Measurements from ENCODE around the gene LRRN4CL. TPM values are rescaled to one million over a fixed set of nuclear protein-coding genes. Genes with fewer than 3 reads are reported as not detected.
"Not testable (repeated sequence)": the region's sequence is repeated elsewhere in the genome, so short reads cannot be mapped to it uniquely, and the experiment has no call there.

The LRRN4CL gene
- total RNA-seq, 3 donors from 2014 or later, result 9.8 to 15.1 (median 13.6) TPM

- peak within 1 kb of the TSS; percentile 92 to 93 for H3K27ac ChIP-seq
- TF ChIP-seq POLR2A (IDR thresholded peaks at IDR 0.05) (peak; percentile 48), CTCF (IDR thresholded peaks at IDR 0.05) (no peak), POLR2AphosphoS5 (IDR thresholded peaks at IDR 0.05) (peak; percentile 93 to 96 (median 95))
- DNase-seq (ENCODE audit: low spot score in 2 of 2), result peak; percentile 86
- H3K4me1 ChIP-seq, result peaks cover 3 to 8% of the 10 kb centered on the region in 2 donors
- intact Hi-C loops (cut with DNase I; ENCODE audit: low total_unique reads), result loop anchor here (5.0 kb wide), 1 partner anchor 862 kb away; the partner anchor contains the start of gene FADS1
- H3K4me3 ChIP-seq, result peak within 1 kb of the TSS; percentile 85 to 98 (median 98)
- H3K36me3 ChIP-seq, result no peaks in the 10 kb centered on the region
- H3K27me3 ChIP-seq, result no peaks in the 10 kb centered on the region
- no peaks in the 10 kb centered on the region for H3K9me3 ChIP-seq
These were observed 10.3 kb downstream of the LRRN4CL start, which contains the start of gene UBXN1 for GRCh38 chr11:62678770-62679696. Gene UBXN1, minus strand, starts transcription at chr11:62679073. Its CDS starts 150 bp downstream, at chr11:62678923.

GRCh38 chr11:62678433-62678769 is 10.9 kb downstream of the LRRN4CL start:
- Histone ChIP-seq H3K27ac (peak overlapping the region; percentile 92 to 93), H3K9me3 (no peaks in the 10 kb centered on the region), H3K36me3 (no peaks in the 10 kb centered on the region), H3K4me3 (peak overlapping the region; percentile 85 to 98 (median 98)), H3K27me3 (no peaks in the 10 kb centered on the region), H3K4me1 (peaks cover 3 to 8% of the 10 kb centered on the region in 2 donors)
- intact Hi-C loops (cut with DNase I; ENCODE audit: low total_unique reads), result loop anchor here (5.0 kb wide), 1 partner anchor 861 kb away; the partner anchor contains the start of gene FADS1
- no peak for DNase-seq (ENCODE audit: low spot score in 2 of 2)
- no peak for TF ChIP-seq CTCF (IDR thresholded peaks at IDR 0.05)
- TF ChIP-seq POLR2A (IDR thresholded peaks at IDR 0.05), result no peak

- Histone ChIP-seq H3K27me3 (no peaks in the 10 kb centered on the region), H3K36me3 (no peaks in the 10 kb centered on the region), H3K9me3 (no peaks in the 10 kb centered on the region), H3K4me1 (peaks cover 3 to 11% of the 10 kb centered on the region in 2 donors), H3K4me3 (peak overlapping the region; percentile 85 to 98 (median 98)), H3K27ac (peak overlapping the region in 1 of 2 donors; percentile 7)
- no peak for DNase-seq (ENCODE audit: low spot score in 2 of 2)
- TF ChIP-seq CTCF (IDR thresholded peaks at IDR 0.05), result no peak
- intact Hi-C loops (cut with DNase I; ENCODE audit: low total_unique reads), result loop anchor here (5.0 kb wide), 1 partner anchor 860 kb away; the partner anchor contains the start of gene FADS1
These were observed 11.6 kb downstream of the LRRN4CL start for GRCh38 chr11:62677714-62678113.

GRCh38 chr11:62677156-62677555 is 12.2 kb downstream of the LRRN4CL start:
- Histone ChIP-seq H3K36me3 (no peaks in the 10 kb centered on the region), H3K4me1 (peaks cover 3 to 13% of the 10 kb centered on the region in 2 donors), H3K27ac (peak overlapping the region in 1 of 2 donors; percentile 7), H3K4me3 (no peak overlapping the region), H3K9me3 (no peaks in the 10 kb centered on the region), H3K27me3 (no peaks in the 10 kb centered on the region)
- no peak for TF ChIP-seq POLR2A (IDR thresholded peaks at IDR 0.05)
- TF ChIP-seq CTCF (IDR thresholded peaks at IDR 0.05), result no peak
- no peak for TF ChIP-seq POLR2AphosphoS5 (IDR thresholded peaks at IDR 0.05)
- intact Hi-C loops (cut with DNase I; ENCODE audit: low total_unique reads), result loop anchor here (5.0 kb wide), 1 partner anchor 860 kb away; the partner anchor contains the start of gene FADS1
- DNase-seq (ENCODE audit: low spot score in 2 of 2), result no peak

- DNase-seq (ENCODE audit: low spot score in 2 of 2), result no peak
- H3K9me3 ChIP-seq, result no peaks in the 10 kb centered on the region
- no peaks in the 10 kb centered on the region for H3K27me3 ChIP-seq
- H3K4me3 ChIP-seq, result no peak overlapping the region
- H3K4me1 ChIP-seq, result peaks cover 3 to 13% of the 10 kb centered on the region in 2 donors
- H3K36me3 ChIP-seq, result no peaks in the 10 kb centered on the region
- TF ChIP-seq POLR2AphosphoS5 (IDR thresholded peaks at IDR 0.05) (no peak), POLR2A (IDR thresholded peaks at IDR 0.05) (no peak), CTCF (IDR thresholded peaks at IDR 0.05) (no peak)
- intact Hi-C loops (cut with DNase I; ENCODE audit: low total_unique reads), result loop anchor here (5.0 kb wide), 1 partner anchor 859 kb away; the partner anchor contains the start of gene FADS1
- no peak overlapping the region for H3K27ac ChIP-seq
These were observed 12.6 kb downstream of the LRRN4CL start for GRCh38 chr11:62676698-62677097.

GRCh38 chr11:62675415-62675814 is 13.9 kb downstream of the LRRN4CL start:
- not testable (repeated sequence) for H3K27me3 ChIP-seq; H3K27ac ChIP-seq; DNase-seq (ENCODE audit: low spot score in 2 of 2); H3K36me3 ChIP-seq; H3K4me3 ChIP-seq; H3K9me3 ChIP-seq
- intact Hi-C loops (cut with DNase I; ENCODE audit: low total_unique reads), result loop anchor here (5.0 kb wide), 1 partner anchor 858 kb away; the partner anchor contains the start of gene FADS1
- peaks cover 5 to 13% of the 10 kb centered on the region in 2 donors for H3K4me1 ChIP-seq

Data from breast epithelium (tissue), 4 donors.